HepG2 (cell line): ENCODE results near the gene RTP1. TPM values are rescaled to one million over a fixed set of nuclear protein-coding genes. Genes with fewer than 3 reads are reported as not detected.

Source experiments
- ATAC-seq: fragments of 200-7000 bp; cut with Tn5 transposase; 3 replicates; pipeline ENCODE4 v1.9.1; 2020; ENCODE audit warnings: mild to moderate bottlenecking, moderate library complexity
- BruUV-seq: library from RNA; stranded (reverse); fragments of 400-500 nt; replicated peaks from 2 replicates; lab custom pipeline; 2021; lab: Mats Ljungman, UMichigan
- CTCF ChIA-PET: fragments of 300-600 bp; formaldehyde crosslinking; extraction: SDS; loops from one replicate; lab custom pipeline; 2021; ENCODE audit warnings: low total read pairs, inconsistent platforms, low intra/inter-chr PET ratio; lab: Yijun Ruan, JAX
- POLR2A ChIA-PET: fragments of 350-600 bp; sonication (Branson Sonifier 250); formaldehyde crosslinking; loops from one replicate; lab custom pipeline; 2020; ENCODE audit warnings: antibody characterized with exemption, inconsistent platforms; lab: Yijun Ruan, JAX
- DNase-seq: peaks from one replicate; pipeline ENCODE4 v3.0.0-alpha.2; 2015; ENCODE audit warnings: low spot score
- FAIRE-seq: peaks from 3 replicates; lab custom pipeline; 2011; peaks lifted over from hg19 to GRCh38; lab: Jason Lieb, UNC
- H2AFZ ChIP-seq: one replicate; pipeline ENCODE4 v1.6.1; 2011; ENCODE audit warnings: low read length, inconsistent platforms
- H3K27ac ChIP-seq: fragments of 300-600 bp; 3 replicates; pipeline ENCODE4 v1.8.0; 2011; ENCODE audit warnings: mixed run types, mild to moderate bottlenecking, mixed read lengths, low read length, inconsistent platforms; ENCODE audit not compliant: insufficient read depth; ENCODE audit errors: extremely low read length
- H3K27me3 ChIP-seq, 2 experiments: fragments of 200-600 bp in 1 of 2; 2 replicates in 1 of 2; 3 replicates in 1 of 2; pipeline versions ENCODE4 v1.6.0 to v1.8.0; 2011; ENCODE audit warnings: low read length in 2 of 2, mild to moderate bottlenecking in 2 of 2, moderate library complexity in 2 of 2, inconsistent platforms in 1 of 2; ENCODE audit not compliant: insufficient read depth in 2 of 2, control insufficient read depth in 1 of 2
- H3K36me3 ChIP-seq, 2 experiments: fragments of 200-600 bp in 1 of 2; replicated peaks in 1 of 2; 2 replicates in 1 of 2; 3 replicates in 1 of 2; pipeline versions ENCODE4 v1.5.1 to v1.8.0; 2011; ENCODE audit warnings: low read length in 2 of 2, inconsistent platforms in 1 of 2; ENCODE audit not compliant: insufficient read depth in 2 of 2, control insufficient read depth in 1 of 2
- H3K4me1 ChIP-seq: 2 replicates; pipeline ENCODE4 v1.5.1; 2012; ENCODE audit warnings: low read length, inconsistent platforms; ENCODE audit not compliant: insufficient read depth
- H3K4me2 ChIP-seq: 2 replicates; pipeline ENCODE4 v1.6.0; 2011; ENCODE audit warnings: low read depth, low read length, inconsistent platforms
- H3K4me3 ChIP-seq, 3 experiments: fragments of 200-600 bp in 1 of 3; sonication (generic), shearing (Covaris generic) in 1 of 3; replicated peaks in 1 of 3; 2 replicates each; pipeline ENCODE4 v1.5.1; 2011 to 2016; ENCODE audit warnings: low read length in 3 of 3, inconsistent platforms in 2 of 3, low read depth in 2 of 3, mild to moderate bottlenecking in 2 of 3, control low read depth in 1 of 3, mixed read lengths in 1 of 3; ENCODE audit not compliant: insufficient read depth in 1 of 3
- H3K79me2 ChIP-seq: one replicate; pipeline ENCODE4 v1.6.1; 2011; ENCODE audit warnings: low read length, inconsistent platforms; ENCODE audit not compliant: insufficient read depth
- H3K9ac ChIP-seq: 2 replicates; pipeline ENCODE4 v1.6.0; 2011; ENCODE audit warnings: mild to moderate bottlenecking, low read depth, low read length, inconsistent platforms; ENCODE audit not compliant: insufficient read depth
- H3K9me3 ChIP-seq: 2 replicates; pipeline ENCODE4 v1.5.1; 2012; ENCODE audit warnings: mild to moderate bottlenecking, low read length
- H4K20me1 ChIP-seq: 2 replicates; pipeline ENCODE4 v1.6.0; 2011; ENCODE audit warnings: inconsistent platforms, mild to moderate bottlenecking, low read length, moderate library complexity; ENCODE audit not compliant: insufficient read depth
- ARID4A ChIP-seq: sonication (generic); formaldehyde crosslinking; IDR thresholded peaks from 2 replicates; pipeline ENCODE4 v1.5.0; 2020; ENCODE audit warnings: mild to moderate bottlenecking, missing genetic modification reagents, borderline replicate concordance
- CC2D1A ChIP-seq: sonication (generic); formaldehyde crosslinking; IDR thresholded peaks from 2 replicates; pipeline ENCODE4 v1.8.1; 2023; ENCODE audit warnings: mild to moderate bottlenecking, missing genetic modification reagents
- MXI1 ChIP-seq: IDR thresholded peaks from 3 replicates; pipeline ENCODE4 v1.6.1; 2012; ENCODE audit warnings: low read depth, low read length, inconsistent platforms, borderline replicate concordance
- RFXAP ChIP-seq: sonication (generic); formaldehyde crosslinking; IDR thresholded peaks from 2 replicates; pipeline ENCODE4 v1.4.0; 2020; ENCODE audit warnings: missing genetic modification reagents, borderline replicate concordance
- RXRA ChIP-seq: sonication (generic); formaldehyde crosslinking; IDR thresholded peaks from 2 replicates; pipeline ENCODE4 v1.5.1; 2020; ENCODE audit warnings: missing genetic modification reagents
- TRIM22 ChIP-seq: fragments of 450-650 bp; IDR thresholded peaks from 2 replicates; pipeline ENCODE4 v1.6.1; 2017
- ZNF281 ChIP-seq: sonication (generic); formaldehyde crosslinking; IDR thresholded peaks from 2 replicates; pipeline ENCODE4 v1.4.0; 2020; ENCODE audit warnings: missing genetic modification reagents, borderline replicate concordance
- ZNF296 ChIP-seq: sonication (generic); formaldehyde crosslinking; conservative IDR thresholded peaks from 2 replicates; pipeline ENCODE4 v1.5.0; 2020; ENCODE audit warnings: mild to moderate bottlenecking, missing genetic modification reagents
- ZNF670 ChIP-seq: sonication (generic); formaldehyde crosslinking; IDR thresholded peaks from 2 replicates; pipeline ENCODE4 v1.8.0; 2022; ENCODE audit warnings: mild to moderate bottlenecking, missing genetic modification reagents, borderline replicate concordance
- ZNF710 ChIP-seq: sonication (generic); formaldehyde crosslinking; IDR thresholded peaks from 2 replicates; pipeline ENCODE4 v1.5.0; 2020; ENCODE audit warnings: mild to moderate bottlenecking, missing genetic modification reagents, borderline replicate concordance
- WGBS: methylation state at CpG from one replicate; pipeline ENCODE4 v1.1.6; 2017; ENCODE audit warnings: low lambda C conversion rate; 5-methylcytosine and 5-hydroxymethylcytosine counted together
- in situ Hi-C: cut with HindIII; loops from 2 replicates; pipeline ENCODE4 v1.10.0; 2017; ENCODE audit warnings: low pct_unique_long_range_greater_than_20kb; ENCODE audit not compliant: extremely low pct_ligation_motif_present
- intact Hi-C: fragments of 100-400 bp; cut with micrococcal nuclease; formaldehyde crosslinking; loops from one replicate; pipeline ENCODE4 v1.10.0; 2022; ENCODE audit not compliant: unreplicated experiment
- polyA plus RNA-seq, 8 experiments: library from polyadenylated mRNA; depleted of rRNA in 3 of 8; stranded (reverse) in 7 of 8; unstranded in 1 of 8; fragments of >200 nt; fragmentation: Illumina TruSeq in 4 of 8; extraction: Trizol in 4 of 8; gene quantifications; 2 replicates each; pipeline versions ENCODE4 v1.2.1 to v1.2.3, GENCODE V29; 2011 to 2016; ENCODE audit warnings: low read depth in 4 of 8, missing spikeins in 1 of 8, mixed read lengths in 1 of 8; ENCODE audit not compliant: insufficient read depth in 1 of 8
- total RNA-seq, 5 experiments: library from RNA; depleted of rRNA; stranded (reverse); fragments of >200 nt; fragmentation: Illumina TruSeq; extraction: Trizol; gene quantifications; 2 replicates each; pipeline ENCODE4 v1.2.3, GENCODE V29; 2016; ENCODE audit warnings: low read depth in 1 of 5

RTP1 gene
- total and polyA plus RNA-seq, 2 of the 13 experiments (the other 11 are each of a cell fraction or from before 2014, with no cell fraction given) = not detected

GRCh38 chr3:187183903-187184302 lies 13.4 kb upstream of the RTP1 start (continued):
- TF ChIP-seq ZNF710 (CRISPR knock-in tag) (no peak), RFXAP (CRISPR knock-in tag) (no peak), MXI1 (no peak), ZNF281 (CRISPR knock-in tag) (no peak), ZNF670 (no peak), ZNF296 (CRISPR knock-in tag) (no peak), CC2D1A (CRISPR knock-in tag) (no peak)

GRCh38 chr3:187185759-187186158 lies 11.5 kb upstream of the RTP1 start:
- Histone ChIP-seq H3K36me3 (no peaks in the 10 kb centered on the region), H3K79me2 (no peaks in the 10 kb centered on the region), H3K4me2 (no peak overlapping the region), H4K20me1 (no peaks in the 10 kb centered on the region), H3K4me1 (no peaks in the 10 kb centered on the region), H3K27ac (no peak overlapping the region), H3K9ac (no peak overlapping the region), H3K27me3 (no peaks in the 10 kb centered on the region; a peak in 1 of 5 replicates), H2AFZ (no peak overlapping the region), H3K4me3 (no peak overlapping the region), H3K9me3 (no peaks in the 10 kb centered on the region)
- no TSS peak for BruUV-seq
- POLR2A ChIA-PET = no interaction called here
- 72% methylated on average over 4 of the region's 4 CpGs for WGBS
- in situ Hi-C loops = no loop called here
- FAIRE-seq = no peak
- intact Hi-C loops = no loop called here
- ATAC-seq = no peak
- DNase-seq = no peak
- CTCF ChIA-PET = interaction anchor here (0.6 kb wide), 1 partner anchor 508 kb away, joined by 4 read pairs; no protein-coding TSS in a partner anchor
- no peak for TF ChIP-seq TRIM22
- no peak for TF ChIP-seq ARID4A (CRISPR knock-in tag)
- TF ChIP-seq RXRA (CRISPR knock-in tag) = no peak
